NB4 (cell line): ENCODE data around the gene AGPS.
"Not testable (repeated sequence)": the region's sequence is repeated elsewhere in the genome, so short reads cannot be mapped to it uniquely, and the experiment has no call there.

ENCODE experiments used
- DNase-seq: peaks from one replicate; pipeline ENCODE4 v3.0.0; 2010; ENCODE audit warnings: low read depth
- H3K4me3 ChIP-seq: one replicate; pipeline ENCODE4 v1.5.1; 2011; ENCODE audit warnings: mild to moderate bottlenecking, low read depth, low read length, moderate library complexity
- MAX ChIP-seq: IDR thresholded peaks from 2 replicates; pipeline ENCODE4 v1.6.1; 2011; ENCODE audit warnings: low read depth, low read length
- MYC ChIP-seq: IDR thresholded peaks from 2 replicates; pipeline ENCODE4 v1.6.1; 2011; ENCODE audit warnings: low read depth, low read length
- POLR2A ChIP-seq: IDR thresholded peaks from 2 replicates; pipeline ENCODE4 v1.6.1; 2011; ENCODE audit warnings: mild to moderate bottlenecking; ENCODE audit not compliant: insufficient read length; ENCODE audit errors: extremely low read depth
- TF ChIP-seq, protein P1 (sequence below): IDR thresholded peaks from one replicate; pipeline ENCODE4 v1.5.1; 2012; ENCODE audit warnings: low read depth, low read length

AGPS gene

GRCh38 chr2:177547122-177547521 is 154.5 kb downstream of the AGPS start:
- no peak for TF ChIP-seq MAX
- no peak for TF ChIP-seq POLR2A
- no peak for DNase-seq
- H3K4me3 ChIP-seq: no peak overlapping the region

GRCh38 chr2:177547772-177548171 is 155.2 kb downstream of the AGPS start:
- H3K4me3 ChIP-seq: no peak overlapping the region
- TF ChIP-seq MYC: no peak
- TF ChIP-seq POLR2A: no peak
- TF ChIP-seq, protein P1, sequence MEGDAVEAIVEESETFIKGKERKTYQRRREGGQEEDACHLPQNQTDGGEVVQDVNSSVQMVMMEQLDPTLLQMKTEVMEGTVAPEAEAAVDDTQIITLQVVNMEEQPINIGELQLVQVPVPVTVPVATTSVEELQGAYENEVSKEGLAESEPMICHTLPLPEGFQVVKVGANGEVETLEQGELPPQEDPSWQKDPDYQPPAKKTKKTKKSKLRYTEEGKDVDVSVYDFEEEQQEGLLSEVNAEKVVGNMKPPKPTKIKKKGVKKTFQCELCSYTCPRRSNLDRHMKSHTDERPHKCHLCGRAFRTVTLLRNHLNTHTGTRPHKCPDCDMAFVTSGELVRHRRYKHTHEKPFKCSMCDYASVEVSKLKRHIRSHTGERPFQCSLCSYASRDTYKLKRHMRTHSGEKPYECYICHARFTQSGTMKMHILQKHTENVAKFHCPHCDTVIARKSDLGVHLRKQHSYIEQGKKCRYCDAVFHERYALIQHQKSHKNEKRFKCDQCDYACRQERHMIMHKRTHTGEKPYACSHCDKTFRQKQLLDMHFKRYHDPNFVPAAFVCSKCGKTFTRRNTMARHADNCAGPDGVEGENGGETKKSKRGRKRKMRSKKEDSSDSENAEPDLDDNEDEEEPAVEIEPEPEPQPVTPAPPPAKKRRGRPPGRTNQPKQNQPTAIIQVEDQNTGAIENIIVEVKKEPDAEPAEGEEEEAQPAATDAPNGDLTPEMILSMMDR: no peak
- DNase-seq: no peak

- TF ChIP-seq MYC: no peak
- TF ChIP-seq, protein P1: no peak
- no peak for TF ChIP-seq MAX
- no peak for TF ChIP-seq POLR2A
Observed at GRCh38 chr2:177548636-177549035, 156.1 kb downstream of the AGPS start.

DNA sequence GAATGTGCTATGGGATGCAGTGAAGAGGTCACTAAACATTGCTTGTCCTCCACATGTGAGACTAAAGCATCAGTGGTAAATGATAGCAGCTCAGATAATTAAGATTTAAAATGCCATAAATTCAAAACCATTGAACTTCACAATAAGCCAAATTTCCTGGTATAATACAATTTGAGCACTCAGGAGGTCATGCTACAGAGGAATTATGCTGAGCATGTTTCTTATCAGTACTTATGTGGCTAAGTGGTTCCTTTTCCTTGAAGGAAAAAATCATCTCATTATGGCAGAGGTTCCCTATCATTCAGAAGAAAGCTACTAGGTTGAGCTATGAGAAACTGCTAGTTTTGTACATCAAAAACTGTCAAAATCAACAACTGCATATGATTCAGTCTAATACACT is 156.6 kb downstream of the AGPS start:
- no peak for TF ChIP-seq MYC
- no peak for TF ChIP-seq MAX
- no peak for TF ChIP-seq POLR2A
- TF ChIP-seq, protein P1: no peak
- no peak for DNase-seq
- no peak overlapping the region for H3K4me3 ChIP-seq

More at GRCh38 chr2:177548636-177549035, 156.1 kb downstream of the AGPS start:
- no peak overlapping the region for H3K4me3 ChIP-seq
- DNase-seq: no peak

DNA sequence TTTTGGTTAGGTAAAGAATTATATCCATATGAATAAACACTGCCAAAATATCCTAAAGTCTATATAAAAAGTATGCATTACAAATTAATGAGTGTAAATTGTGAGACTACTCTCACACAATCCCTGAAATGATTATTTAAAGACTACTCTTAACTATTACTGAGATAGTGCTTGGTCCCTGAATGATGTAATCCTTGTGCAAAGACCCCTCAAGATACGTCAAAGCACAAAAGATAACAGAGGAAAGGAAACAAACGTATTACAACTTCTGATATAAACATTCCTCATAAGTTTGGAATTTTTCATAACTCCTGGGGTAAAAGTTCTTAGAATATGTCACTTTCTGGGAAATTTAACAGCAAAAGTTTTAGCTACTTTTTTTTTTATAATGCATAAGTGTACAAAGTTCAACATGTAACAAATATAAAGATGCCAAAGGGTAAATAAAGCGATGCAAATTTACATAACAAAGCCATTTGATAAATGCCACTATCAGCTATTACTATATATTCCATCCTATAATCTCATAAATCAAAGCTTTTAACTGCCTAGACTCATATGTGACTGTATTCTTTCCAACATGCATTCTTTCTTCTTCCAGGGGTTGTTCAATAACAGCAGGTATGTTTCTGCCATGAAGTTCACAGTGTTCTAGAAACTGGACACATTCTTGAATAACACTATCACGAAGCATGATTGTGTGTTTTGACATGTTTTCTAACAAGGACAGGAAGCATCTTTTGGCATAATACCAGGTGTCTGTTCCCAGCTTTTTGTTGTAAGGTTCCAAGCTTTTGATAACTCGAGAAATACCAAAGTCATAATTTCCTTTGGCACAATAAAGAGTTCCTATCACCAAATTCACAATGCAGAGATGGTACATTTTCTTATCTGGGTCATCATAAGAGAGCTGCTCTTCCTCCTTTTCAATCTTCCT is 158.0 kb downstream of the AGPS start:
- TF ChIP-seq POLR2A (no peak), MYC (no peak), MAX (no peak)
- TF ChIP-seq, protein P1: no peak
- no peak overlapping the region for H3K4me3 ChIP-seq
- DNase-seq: no peak

GRCh38 chr2:177551360-177551759 is 158.8 kb downstream of the AGPS start:
- DNase-seq, H3K4me3 ChIP-seq: not testable (repeated sequence)
